Activated effector memory CD4-positive, alpha-beta T cell treated with anti-CD3 and anti-CD28 coated beads, Interleukin-2, amount 50 U/mL, for 16 hours (primary cell): ENCODE results near the gene PGAP3.

Source experiments
- DNase-seq: peaks from one replicate; pipeline ENCODE4 v3.0.0-alpha.2; 2020

Gene PGAP3

GRCh38 chr17:39694593-39694992, 6.7 kb upstream of the PGAP3 start:
- no peak for DNase-seq

- no peak for DNase-seq
These were observed 1.1 kb upstream of the PGAP3 start for GRCh38 chr17:39688945-39689344.

- DNase-seq, result no peak
These were observed 598 bp upstream of the PGAP3 start for GRCh38 chr17:39688475-39688835.

GRCh38 chr17:39687101-39687545, 734 bp downstream of the PGAP3 start:
- no peak for DNase-seq

GRCh38 chr17:39684369-39685192, 3.3 kb downstream of the PGAP3 start:
- no peak for DNase-seq

DNA sequence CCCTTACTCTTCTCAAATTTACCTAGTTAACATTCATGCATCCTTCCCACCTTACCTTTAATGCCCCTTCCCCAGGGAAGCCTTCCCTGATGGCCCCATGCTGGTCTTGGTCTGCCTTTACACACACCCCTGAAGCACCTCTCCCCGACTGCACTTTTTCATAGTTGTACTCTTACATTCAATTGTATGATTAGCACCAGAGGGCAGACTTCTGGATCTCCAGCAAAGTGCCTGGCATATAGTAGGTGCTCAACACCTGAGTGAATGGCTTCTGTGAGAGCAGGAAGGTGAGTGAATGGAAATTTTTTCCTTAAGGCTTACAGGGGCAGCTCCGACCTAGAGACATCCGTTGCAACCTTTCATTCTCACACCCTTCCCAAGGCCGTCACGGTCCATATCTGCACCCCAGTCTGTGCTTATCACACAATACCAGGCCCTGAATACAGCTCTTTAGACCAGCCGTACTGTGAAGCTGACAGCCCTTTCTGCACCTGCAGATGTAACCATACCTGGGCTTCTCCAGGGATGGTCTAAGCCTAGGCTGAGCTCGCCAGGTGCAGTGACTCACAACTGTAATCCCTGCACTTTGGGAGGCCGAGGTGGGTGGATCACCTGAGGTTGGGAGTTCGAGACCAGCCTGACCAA, 4.4 kb downstream of the PGAP3 start:
- no peak for DNase-seq

DNA sequence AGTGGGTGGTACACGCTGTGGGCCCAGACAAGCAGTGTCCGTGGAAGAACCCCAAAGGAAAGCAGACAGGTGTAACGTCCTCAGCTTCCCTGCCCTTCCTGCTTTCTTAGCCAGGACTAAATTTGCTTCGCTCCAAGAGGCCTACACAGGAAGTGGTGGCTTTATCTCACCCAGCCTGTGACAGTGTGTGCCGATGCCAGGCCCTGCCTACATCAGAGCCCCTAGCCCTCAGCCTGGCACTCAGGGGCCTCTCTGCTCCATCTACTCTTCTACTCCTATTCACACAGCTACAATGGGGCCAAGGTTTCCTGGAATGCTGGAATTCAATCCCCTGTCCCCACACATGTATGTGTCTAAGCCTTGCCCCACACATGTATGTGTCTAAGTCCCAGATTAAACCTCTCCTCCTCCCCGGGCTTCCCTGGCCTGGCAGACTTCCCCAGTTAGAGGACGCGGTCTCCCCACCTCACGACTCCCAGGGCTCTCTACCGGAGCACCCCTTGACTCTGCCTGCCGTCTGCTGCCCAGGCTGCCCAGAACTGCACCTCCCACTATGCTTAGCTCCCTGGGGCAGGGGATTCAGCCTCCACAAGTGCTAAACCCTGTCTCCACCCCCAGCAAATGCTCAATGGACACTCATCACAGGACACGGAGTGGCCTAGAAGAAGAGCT, 8.2 kb downstream of the PGAP3 start:
- DNase-seq, result peak; percentile 72

- DNase-seq, result no peak
These were observed 9.3 kb downstream of the PGAP3 start for GRCh38 chr17:39678340-39679116.

DNA sequence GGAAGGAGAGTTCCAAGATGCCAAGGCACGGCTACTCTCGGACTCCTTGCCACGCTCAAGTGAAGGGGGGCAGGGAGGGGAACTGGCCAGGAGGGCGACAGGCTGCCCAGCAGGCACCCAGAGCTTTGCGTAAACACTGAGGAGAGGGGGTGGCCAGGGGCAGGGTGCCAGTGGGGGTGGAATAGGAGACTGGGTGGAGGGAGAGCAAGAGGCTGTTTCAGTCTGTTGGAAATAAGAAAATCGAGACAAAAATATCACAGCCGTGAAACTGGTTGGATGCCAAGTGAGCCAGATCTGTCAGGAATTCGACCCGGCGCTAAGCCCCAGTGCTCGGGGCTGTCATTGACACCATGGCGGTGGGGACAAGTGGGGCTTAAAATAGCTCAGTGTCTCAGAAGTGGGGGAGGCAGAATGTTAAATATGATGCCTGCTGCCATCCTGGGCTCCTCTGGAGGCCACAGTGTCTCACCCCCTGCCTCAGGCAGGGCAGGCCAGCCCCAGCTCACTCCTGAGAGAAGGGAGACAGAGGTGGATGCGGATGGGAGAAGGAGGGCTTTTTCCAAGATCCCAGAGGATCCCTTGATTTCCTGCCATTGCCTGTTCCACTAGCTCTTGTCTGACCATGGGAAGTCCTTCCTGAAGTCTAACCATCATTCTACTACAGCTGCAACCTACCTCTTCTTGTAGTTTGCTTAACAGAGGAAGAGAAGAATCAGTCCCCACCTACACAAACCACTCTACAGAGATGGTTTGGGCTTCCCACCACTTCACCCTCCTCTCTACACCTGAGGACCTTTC, 10.1 kb downstream of the PGAP3 start:
- DNase-seq, result no peak

GRCh38 chr17:39677072-39677471, 10.8 kb downstream of the PGAP3 start:
- DNase-seq, result no peak

GRCh38 chr17:39676198-39676819, 11.5 kb downstream of the PGAP3 start:
- DNase-seq, result peak; percentile 75

GRCh38 chr17:39675390-39676082, 12.3 kb downstream of the PGAP3 start:
- no peak for DNase-seq

- DNase-seq, result no peak
These were observed 13.0 kb downstream of the PGAP3 start for GRCh38 chr17:39674702-39675389.

DNA sequence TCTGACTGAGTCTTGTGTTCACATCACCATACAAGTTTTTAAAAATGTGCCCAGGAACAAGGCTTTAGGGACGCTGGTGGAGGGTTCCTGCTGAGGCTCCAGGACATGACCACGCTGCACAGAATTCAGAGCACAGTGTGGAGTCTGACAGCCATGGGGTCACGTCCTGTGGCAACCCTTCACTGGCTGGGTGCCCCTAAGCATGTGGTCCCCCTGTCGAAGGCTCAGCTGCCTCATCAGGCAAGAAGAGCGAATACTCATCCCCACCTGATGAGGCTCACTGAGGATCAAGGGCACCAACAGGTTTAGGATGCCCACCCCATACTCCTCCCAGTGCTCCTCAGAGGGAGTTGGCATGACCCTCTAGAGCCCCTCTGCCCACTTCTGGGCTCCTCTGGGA, 13.7 kb downstream of the PGAP3 start:
- DNase-seq, result no peak

DNA sequence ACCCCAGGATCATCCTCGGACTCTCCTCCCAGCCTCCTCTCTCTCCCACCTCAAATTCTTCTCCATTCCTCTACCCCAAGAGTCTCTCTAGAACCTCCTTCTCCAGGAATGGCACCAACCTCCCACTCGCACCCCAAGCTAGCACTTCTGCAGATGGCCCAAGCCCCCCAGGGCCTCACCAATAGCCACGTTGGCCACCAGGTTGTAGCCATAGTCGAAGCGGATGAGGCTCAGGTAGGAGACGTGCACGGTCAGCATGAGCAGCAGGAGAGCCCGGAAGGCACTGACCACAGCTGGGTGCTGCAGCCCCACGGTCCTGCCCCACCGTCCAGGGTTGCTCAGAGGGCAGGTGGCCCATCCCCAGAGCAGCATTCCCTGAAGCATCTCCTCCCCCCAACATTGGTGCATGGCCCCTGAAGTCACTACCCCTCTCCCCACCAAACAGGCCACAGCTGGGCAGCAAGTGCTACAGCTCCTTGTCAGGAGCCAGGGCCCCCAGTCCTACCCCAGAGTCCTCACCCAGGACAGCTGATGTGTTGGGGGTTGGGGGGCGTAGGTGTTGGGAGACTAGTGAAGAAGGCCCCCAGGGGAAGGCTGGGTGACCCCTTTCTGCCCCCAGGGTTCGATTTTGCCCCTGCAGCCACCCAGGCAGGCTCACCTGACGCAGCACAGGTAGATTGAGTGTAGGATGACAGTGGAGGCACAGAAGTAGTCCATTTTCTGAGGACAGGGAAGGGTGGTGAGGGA, 14.3 kb downstream of the PGAP3 start:
- no peak for DNase-seq

GRCh38 chr17:39672522-39673334, 15.1 kb downstream of the PGAP3 start:
- no peak for DNase-seq

GRCh38 chr17:39671651-39672521, 16.0 kb downstream of the PGAP3 start:
- DNase-seq, result no peak

GRCh38 chr17:39670746-39671145, 17.1 kb downstream of the PGAP3 start:
- no peak for DNase-seq
